ENCODE measurements around the gene GPR162.

DNA sequence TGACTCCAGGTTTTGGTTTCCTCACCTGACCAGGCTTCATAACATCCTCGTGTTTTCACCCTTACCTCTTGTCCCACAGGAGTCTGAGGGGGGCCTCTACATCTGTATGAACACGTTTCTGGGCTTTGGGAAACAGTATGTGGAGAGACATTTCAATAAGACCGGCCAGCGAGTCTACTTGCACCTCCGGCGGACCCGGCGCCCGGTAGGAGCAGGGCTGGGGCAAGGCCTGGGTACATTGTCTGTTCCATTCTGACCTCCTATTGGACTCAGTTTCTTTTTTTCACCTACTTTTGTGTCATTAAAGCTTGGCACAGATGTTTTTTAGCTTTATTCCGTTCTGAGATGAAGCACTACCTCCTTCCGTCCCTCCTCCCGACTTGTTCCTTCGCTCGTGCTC is 33.7 kb downstream of the GPR162 start:
- TF ChIP-seq, protein P1, sequence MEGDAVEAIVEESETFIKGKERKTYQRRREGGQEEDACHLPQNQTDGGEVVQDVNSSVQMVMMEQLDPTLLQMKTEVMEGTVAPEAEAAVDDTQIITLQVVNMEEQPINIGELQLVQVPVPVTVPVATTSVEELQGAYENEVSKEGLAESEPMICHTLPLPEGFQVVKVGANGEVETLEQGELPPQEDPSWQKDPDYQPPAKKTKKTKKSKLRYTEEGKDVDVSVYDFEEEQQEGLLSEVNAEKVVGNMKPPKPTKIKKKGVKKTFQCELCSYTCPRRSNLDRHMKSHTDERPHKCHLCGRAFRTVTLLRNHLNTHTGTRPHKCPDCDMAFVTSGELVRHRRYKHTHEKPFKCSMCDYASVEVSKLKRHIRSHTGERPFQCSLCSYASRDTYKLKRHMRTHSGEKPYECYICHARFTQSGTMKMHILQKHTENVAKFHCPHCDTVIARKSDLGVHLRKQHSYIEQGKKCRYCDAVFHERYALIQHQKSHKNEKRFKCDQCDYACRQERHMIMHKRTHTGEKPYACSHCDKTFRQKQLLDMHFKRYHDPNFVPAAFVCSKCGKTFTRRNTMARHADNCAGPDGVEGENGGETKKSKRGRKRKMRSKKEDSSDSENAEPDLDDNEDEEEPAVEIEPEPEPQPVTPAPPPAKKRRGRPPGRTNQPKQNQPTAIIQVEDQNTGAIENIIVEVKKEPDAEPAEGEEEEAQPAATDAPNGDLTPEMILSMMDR (IDR thresholded peaks at IDR 0.05; ENCODE audit: low read length): no peak
- no peak for TF ChIP-seq EZH2 (IDR thresholded peaks at IDR 0.05; ENCODE audit: borderline replicate concordance, low read length)

Data from OCI-LY1 (cell line).